NT2/D1 (cell line): ENCODE data around the gene PEAK1.

Experiments
- SUZ12 ChIP-seq: IDR thresholded peaks from 2 replicates; pipeline ENCODE4 v1.6.1; 2011; ENCODE audit not compliant: insufficient read length, insufficient read depth; ENCODE audit errors: extremely low read depth
- YY1 ChIP-seq: IDR thresholded peaks from 2 replicates; pipeline ENCODE4 v1.6.1; 2011; ENCODE audit not compliant: insufficient read length, insufficient read depth
- ZNF274 ChIP-seq: IDR thresholded peaks from 2 replicates; pipeline ENCODE4 v1.6.1; 2011; ENCODE audit warnings: mild to moderate bottlenecking, low read depth, low read length

DNA sequence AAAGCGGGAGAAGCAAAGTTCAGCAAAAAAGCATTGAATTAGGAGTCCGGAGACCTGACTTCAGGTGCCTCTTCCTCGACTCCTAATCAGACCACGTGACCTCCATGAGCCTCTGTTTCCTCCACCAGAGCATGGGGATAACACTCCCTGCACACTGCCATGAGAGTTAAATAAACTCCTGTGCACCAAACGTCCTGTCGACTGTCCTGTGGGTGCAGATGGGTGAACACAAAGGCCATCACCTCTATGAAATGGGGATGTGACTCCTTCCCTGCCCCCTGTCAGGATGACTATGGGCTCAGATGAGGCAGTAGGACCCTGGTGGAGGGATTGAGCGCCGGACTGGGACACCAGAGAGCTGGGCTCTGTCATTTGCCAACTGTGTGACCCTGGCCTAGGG lies 335.5 kb downstream of the PEAK1 start:
- TF ChIP-seq YY1: no peak
- no peak for TF ChIP-seq SUZ12
- TF ChIP-seq ZNF274: no peak
